ENCODE data around the gene KCTD8. TPM values are rescaled to one million over a fixed set of nuclear protein-coding genes. Genes with fewer than 3 reads are reported as not detected.

Gene KCTD8
- not detected in 2 replicates for total RNA-seq (2014; rRNA removed; shearing (Covaris generic))

GRCh38 chr4:44448521-44449461, at the start of gene KCTD8:
KCTD8 (minus strand) TSS chr4:44448809.
- DNase-seq (ENCODE audit: low read depth), result peak; percentile 40

- no peak for DNase-seq (ENCODE audit: low read depth)
Observed at GRCh38 chr4:44494810-44495701, 46.4 kb upstream of the KCTD8 start.

GRCh38 chr4:44493924-44494323, 45.3 kb upstream of the KCTD8 start:
- peak; percentile 2 for DNase-seq (ENCODE audit: low read depth)

- DNase-seq (ENCODE audit: low read depth), result no peak
Observed at GRCh38 chr4:44487341-44487740, 38.7 kb upstream of the KCTD8 start.

- DNase-seq (ENCODE audit: low read depth), result no peak
Observed at GRCh38 chr4:44479731-44480130, 31.1 kb upstream of the KCTD8 start.

GRCh38 chr4:44462259-44462658, 13.7 kb upstream of the KCTD8 start:
- no peak for DNase-seq (ENCODE audit: low read depth)

- DNase-seq (ENCODE audit: low read depth), result no peak
Observed at GRCh38 chr4:44447563-44448504, 775 bp downstream of the KCTD8 start.

- DNase-seq (ENCODE audit: low read depth), result no peak
Observed at GRCh38 chr4:44446801-44447562, 1.6 kb downstream of the KCTD8 start.

GRCh38 chr4:44446191-44446590, 2.4 kb downstream of the KCTD8 start:
- DNase-seq (ENCODE audit: low read depth), result no peak

GRCh38 chr4:44438687-44439086, 9.9 kb downstream of the KCTD8 start:
- DNase-seq (ENCODE audit: low read depth), result no peak

GRCh38 chr4:44434247-44434646, 14.4 kb downstream of the KCTD8 start:
- DNase-seq (ENCODE audit: low read depth), result no peak

- DNase-seq (ENCODE audit: low read depth), result no peak
Observed at GRCh38 chr4:44425614-44426208, 22.9 kb downstream of the KCTD8 start.

GRCh38 chr4:44422912-44423311, 25.7 kb downstream of the KCTD8 start:
- DNase-seq (ENCODE audit: low read depth), result no peak

GRCh38 chr4:44421330-44422065, 27.1 kb downstream of the KCTD8 start:
- no peak for DNase-seq (ENCODE audit: low read depth)

- DNase-seq (ENCODE audit: low read depth), result no peak
Observed at GRCh38 chr4:44415251-44415650, 33.4 kb downstream of the KCTD8 start.

GRCh38 chr4:44368413-44369167, 80.0 kb downstream of the KCTD8 start:
- DNase-seq (ENCODE audit: low read depth), result no peak

GRCh38 chr4:44354172-44354571, 94.4 kb downstream of the KCTD8 start:
- no peak for DNase-seq (ENCODE audit: low read depth)

GRCh38 chr4:44351069-44351468, 97.5 kb downstream of the KCTD8 start:
- DNase-seq (ENCODE audit: low read depth), result no peak

- no peak for DNase-seq (ENCODE audit: low read depth)
Observed at GRCh38 chr4:44342800-44343199, 105.8 kb downstream of the KCTD8 start.

Measured in RPMI7951 (cell line).